SK-N-SH treated with all-trans-retinoic acid at 6 μM for 48 hours (cell line): ENCODE measurements around the gene TNRC6B.

Experiments
- CREB5 ChIP-seq: fragments of 250-450 bp; sonication (Bioruptor Pico); IDR thresholded peaks from 2 replicates; pipeline ENCODE4 v1.5.1; 2020; ENCODE audit warnings: low read depth, mild to moderate bottlenecking, moderate library complexity
- CSDC2 ChIP-seq: fragments of 250-450 bp; sonication (Bioruptor Pico); IDR thresholded peaks from 2 replicates; pipeline ENCODE4 v1.5.0; 2020; ENCODE audit warnings: mild to moderate bottlenecking, moderate library complexity
- OSR1 ChIP-seq: fragments of 250-450 bp; sonication (Bioruptor Pico); IDR thresholded peaks from 2 replicates; pipeline ENCODE4 v1.8.0; 2022; ENCODE audit warnings: moderate library complexity, mild to moderate bottlenecking, inconsistent platforms
- RARB ChIP-seq: fragments of 250-450 bp; sonication (Bioruptor Pico); IDR thresholded peaks from 2 replicates; pipeline ENCODE4 v1.8.0; 2021; ENCODE audit warnings: mild to moderate bottlenecking, moderate library complexity
- SNAI2 ChIP-seq: fragments of 250-450 bp; sonication (Bioruptor Pico); IDR thresholded peaks from 2 replicates; pipeline ENCODE4 v1.5.0; 2020; ENCODE audit warnings: mild to moderate bottlenecking, moderate library complexity
- ZC3H10 ChIP-seq: fragments of 250-450 bp; sonication (Bioruptor Pico); IDR thresholded peaks from 2 replicates; pipeline ENCODE4 v1.5.1; 2021; ENCODE audit warnings: mild to moderate bottlenecking, moderate library complexity
- ZNF70 ChIP-seq: fragments of 450-650 bp; formaldehyde crosslinking; IDR thresholded peaks from 2 replicates; pipeline ENCODE4 v1.5.0; 2020; ENCODE audit warnings: mild to moderate bottlenecking, moderate library complexity

GRCh38 chr22:40147388-40148176 is 30.1 kb upstream of the TNRC6B start:
- TF ChIP-seq CSDC2 (no peak), SNAI2 (CRISPR knock-in tag) (no peak), ZC3H10 (no peak), ZNF70 (CRISPR knock-in tag) (no peak), CREB5 (CRISPR knock-in tag) (no peak), RARB (CRISPR knock-in tag) (no peak), OSR1 (CRISPR knock-in tag) (no peak)
